IPS DF 6.9 (cell line): ENCODE measurements around the gene KRTAP2-3.
"Not testable (repeated sequence)": the region's sequence is repeated elsewhere in the genome, so short reads cannot be mapped to it uniquely, and the experiment has no call there.

Experiments
- DNase-seq: peaks from one replicate; pipeline ENCODE4 v3.0.0-alpha.2; 2013; ENCODE audit warnings: low read depth, low spot score
- H3K27ac ChIP-seq: one replicate; pipeline ENCODE4 v1.5.1; 2013; ENCODE audit warnings: low read length, control low read depth
- H3K27me3 ChIP-seq: 2 replicates; pipeline ENCODE4 v1.6.1; 2013; ENCODE audit warnings: mild to moderate bottlenecking, low read length; ENCODE audit not compliant: control insufficient read depth, insufficient read depth
- H3K36me3 ChIP-seq: 2 replicates; pipeline ENCODE4 v1.6.1; 2013; ENCODE audit warnings: low read length; ENCODE audit not compliant: control insufficient read depth, insufficient read depth
- H3K4me1 ChIP-seq: 2 replicates; pipeline ENCODE4 v1.6.1; 2013; ENCODE audit warnings: low read length; ENCODE audit not compliant: control insufficient read depth, insufficient read depth
- H3K4me3 ChIP-seq: 2 replicates; pipeline ENCODE4 v1.5.1; 2013; ENCODE audit warnings: mild to moderate bottlenecking, low read length
- H3K9me3 ChIP-seq: 2 replicates; pipeline ENCODE4 v1.6.1; 2013; ENCODE audit warnings: low read length, inconsistent platforms; ENCODE audit not compliant: control insufficient read depth, insufficient read depth
- WGBS: extraction: QIAGEN DNeasy Blood & Tissue Kit; methylation state at CpG from one replicate; pipeline ENCODE4 v1.1.7; 2013; ENCODE audit warnings: mixed read lengths, missing lambda C conversion rate; ENCODE audit not compliant: insufficient read length, insufficient coverage; 5-methylcytosine and 5-hydroxymethylcytosine counted together

KRTAP2-3 gene

DNA sequence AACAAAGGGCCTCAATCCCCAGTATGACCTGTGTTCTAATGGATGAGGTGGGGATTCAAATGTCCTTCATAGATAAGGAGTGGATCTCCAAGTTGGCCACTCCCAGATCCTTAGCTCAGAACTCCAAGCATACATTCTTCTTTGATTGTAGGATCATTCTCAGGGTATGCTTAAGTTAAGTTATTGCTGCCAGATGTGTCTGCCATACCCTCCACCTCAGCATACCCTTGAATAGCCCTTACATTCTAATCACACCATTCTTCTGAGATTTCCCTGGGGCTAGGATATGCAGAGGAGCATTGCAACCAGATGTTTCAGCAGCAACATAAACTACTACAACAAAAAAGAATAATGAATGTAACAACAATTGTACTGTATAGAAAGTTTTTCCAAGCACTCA, 7.4 kb upstream of the KRTAP2-3 start:
- no peaks in the 10 kb centered on the region for H3K27me3 ChIP-seq
- H3K36me3 ChIP-seq: no peaks in the 10 kb centered on the region
- no peak overlapping the region for H3K27ac ChIP-seq
- H3K9me3 ChIP-seq: no peaks in the 10 kb centered on the region
- H3K4me3 ChIP-seq: no peak overlapping the region
- H3K4me1 ChIP-seq: no peaks in the 10 kb centered on the region
- DNase-seq: no peak

GRCh38 chr17:41065829-41066624, 6.1 kb upstream of the KRTAP2-3 start, which contains the start of gene KRTAP2-4:
Gene KRTAP2-4, minus strand, starts transcription at chr17:41065879. Its CDS starts 34 bp downstream, at chr17:41065845.
- Histone ChIP-seq H3K36me3 (no peaks in the 10 kb centered on the region), H3K27me3 (no peaks in the 10 kb centered on the region), H3K4me3 (no peak within 1 kb of the TSS), H3K4me1 (no peaks in the 10 kb centered on the region), H3K9me3 (no peaks in the 10 kb centered on the region), H3K27ac (no peak within 1 kb of the TSS)
- no peak for DNase-seq
- 100% methylated on average over 1 of the region's 6 CpGs for WGBS

GRCh38 chr17:41065016-41065689, 5.2 kb upstream of the KRTAP2-3 start:
- H3K4me3 ChIP-seq, H3K36me3 ChIP-seq, H3K27ac ChIP-seq, DNase-seq, H3K27me3 ChIP-seq, H3K4me1 ChIP-seq, H3K9me3 ChIP-seq: not testable (repeated sequence)
- no CpG with 5 or more reads among the region's 16 CpGs for WGBS

DNA sequence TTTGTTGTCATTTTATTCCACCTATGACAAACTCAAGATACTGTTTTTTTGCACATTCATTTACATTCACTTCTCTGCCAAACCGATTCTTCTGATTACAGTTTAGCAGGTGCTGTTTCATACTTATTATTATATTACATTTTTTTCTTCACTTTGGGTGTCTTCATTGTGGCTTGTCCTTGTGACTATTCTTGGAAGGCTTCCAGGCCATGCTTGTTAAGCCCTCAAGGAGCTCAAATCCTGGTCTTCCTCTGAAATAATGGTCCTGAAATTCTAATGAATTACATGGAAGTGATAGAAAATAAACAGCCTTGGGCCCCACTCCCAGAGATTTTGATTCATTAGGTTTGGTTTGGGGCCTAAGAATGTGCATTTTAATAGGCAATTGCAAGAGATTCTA, 4.4 kb upstream of the KRTAP2-3 start:
- Histone ChIP-seq H3K9me3 (no peaks in the 10 kb centered on the region), H3K4me1 (no peaks in the 10 kb centered on the region), H3K27ac (no peak overlapping the region), H3K4me3 (no peak overlapping the region), H3K36me3 (no peaks in the 10 kb centered on the region), H3K27me3 (no peaks in the 10 kb centered on the region)
- DNase-seq: no peak
- no CpG with 5 or more reads among the region's 1 CpG for WGBS

DNA sequence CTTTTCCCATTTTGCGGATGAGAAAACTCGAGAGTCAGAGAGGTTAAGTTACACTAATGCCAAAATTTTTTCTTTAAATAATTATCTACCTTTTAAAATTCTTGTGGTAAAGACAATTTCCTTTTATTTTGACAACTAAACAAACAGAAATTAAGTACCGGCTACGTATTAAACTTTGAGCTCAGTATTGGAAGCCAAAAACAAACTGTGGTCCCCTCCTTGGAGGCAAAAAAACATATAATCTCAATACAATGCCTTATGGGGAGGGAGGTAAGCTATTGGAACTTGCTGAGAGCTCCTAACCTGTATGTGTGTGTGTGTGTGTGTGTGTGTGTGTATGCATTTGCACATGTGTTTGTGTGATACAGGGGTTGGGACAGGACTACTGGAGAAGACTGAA, 3.5 kb upstream of the KRTAP2-3 start:
- H3K27ac ChIP-seq: no peak overlapping the region
- WGBS: no CpG with 5 or more reads among the region's 4 CpGs
- H3K4me3 ChIP-seq: no peak overlapping the region

DNA sequence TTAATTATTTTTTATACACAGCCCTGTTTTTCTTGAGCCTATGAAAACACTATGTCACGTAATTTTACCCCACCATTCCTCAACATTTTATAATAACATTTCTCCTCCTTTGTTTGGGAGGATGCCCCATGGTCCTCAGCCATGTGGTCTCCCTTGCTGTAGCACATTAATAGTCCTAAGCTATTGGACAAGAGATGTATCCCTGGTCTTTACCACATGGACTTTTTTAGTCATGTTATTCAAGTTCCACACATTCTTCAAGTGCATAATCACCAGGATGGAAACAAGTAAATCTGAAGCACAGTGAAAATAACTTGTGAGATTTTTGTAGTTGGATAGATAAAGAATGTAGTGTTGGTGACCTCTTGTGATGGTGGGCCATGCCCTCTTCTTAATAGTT, 2.0 kb upstream of the KRTAP2-3 start:
- no peaks in the 10 kb centered on the region for H3K27me3 ChIP-seq
- DNase-seq: no peak
- 100% methylated on average over 1 of the region's 1 CpG for WGBS
- no peaks in the 10 kb centered on the region for H3K9me3 ChIP-seq
- H3K36me3 ChIP-seq: no peaks in the 10 kb centered on the region
- no peak overlapping the region for H3K4me3 ChIP-seq
- no peak overlapping the region for H3K27ac ChIP-seq
- no peaks in the 10 kb centered on the region for H3K4me1 ChIP-seq

More for the DNA sequence above, 3.5 kb upstream of the KRTAP2-3 start:
- Histone ChIP-seq H3K36me3 (no peaks in the 10 kb centered on the region), H3K27me3 (no peaks in the 10 kb centered on the region), H3K9me3 (no peaks in the 10 kb centered on the region), H3K4me1 (no peaks in the 10 kb centered on the region)
- DNase-seq: no peak

DNA sequence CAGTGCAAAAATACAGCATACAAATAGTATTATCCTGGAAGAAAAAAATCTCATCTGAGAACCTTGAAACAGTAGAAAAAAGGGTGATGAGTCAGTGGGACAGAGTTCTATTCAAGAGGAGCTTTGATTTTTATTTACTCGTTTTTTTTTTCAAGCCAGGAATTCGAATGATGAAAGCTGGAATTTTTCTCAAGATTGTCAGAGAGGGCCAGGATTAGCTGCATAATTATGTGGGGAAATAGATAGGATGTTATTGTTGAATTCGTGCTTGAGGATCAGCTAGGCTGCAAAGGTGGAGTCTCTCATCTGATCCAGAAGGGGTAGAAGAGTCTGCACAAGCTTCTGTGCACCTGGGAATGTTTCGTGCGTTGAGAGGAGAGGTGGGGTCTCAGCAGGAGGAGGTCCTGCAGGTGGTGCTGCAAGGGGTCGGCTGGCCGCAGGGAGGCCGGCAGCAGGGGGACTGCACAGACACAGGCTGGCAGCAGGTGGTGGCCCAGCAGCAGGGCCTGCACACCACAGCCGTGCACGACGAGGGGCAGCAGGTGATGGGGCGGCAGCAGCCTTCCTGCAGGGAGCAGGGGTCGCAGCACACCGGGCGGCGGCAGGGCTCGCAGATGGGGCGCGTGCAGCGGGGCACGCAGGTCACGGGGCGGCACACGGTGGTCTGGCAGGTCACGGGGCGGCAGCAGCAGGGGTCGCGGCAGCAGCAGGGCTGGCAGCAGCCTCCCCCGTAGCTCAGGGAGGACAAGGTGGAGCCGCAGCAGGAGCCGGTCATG, 450 bp downstream of the KRTAP2-3 start:
- not testable (repeated sequence) for H3K27ac ChIP-seq, DNase-seq, H3K4me1 ChIP-seq, H3K36me3 ChIP-seq, H3K27me3 ChIP-seq, H3K4me3 ChIP-seq, H3K9me3 ChIP-seq
- no CpG with 5 or more reads among the region's 31 CpGs for WGBS

- Histone ChIP-seq H3K4me1 (no peaks in the 10 kb centered on the region), H3K27me3 (no peaks in the 10 kb centered on the region), H3K36me3 (no peaks in the 10 kb centered on the region), H3K4me3 (no peak overlapping the region), H3K9me3 (no peaks in the 10 kb centered on the region), H3K27ac (no peak overlapping the region)
- WGBS: no CpG with 5 or more reads among the region's 5 CpGs
- no peak for DNase-seq
These were observed 1.2 kb downstream of the KRTAP2-3 start for GRCh38 chr17:41058741-41059140.

DNA sequence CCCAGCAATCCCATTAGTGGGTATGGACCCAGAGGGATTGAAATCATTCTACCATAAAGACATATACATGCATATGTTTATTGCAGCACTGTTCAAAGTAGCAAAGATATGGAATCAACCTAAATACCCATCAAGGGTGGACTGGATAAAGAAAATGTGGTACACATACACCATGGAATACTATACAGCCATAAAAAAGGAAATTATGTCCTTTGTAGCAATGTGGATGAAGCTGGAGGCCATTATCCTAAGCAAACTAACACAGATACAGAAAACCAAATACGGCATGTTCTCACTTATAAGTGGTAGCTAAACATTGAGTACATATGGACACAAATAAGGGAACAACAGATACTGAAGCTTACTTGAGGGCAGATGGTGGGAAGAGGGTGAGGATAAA, 2.4 kb downstream of the KRTAP2-3 start:
- H3K36me3 ChIP-seq: no peaks in the 10 kb centered on the region
- DNase-seq: no peak
- H3K4me1 ChIP-seq: no peaks in the 10 kb centered on the region
- H3K9me3 ChIP-seq: no peaks in the 10 kb centered on the region
- no peak overlapping the region for H3K4me3 ChIP-seq
- H3K27ac ChIP-seq: no peak overlapping the region
- no peaks in the 10 kb centered on the region for H3K27me3 ChIP-seq
- WGBS: no CpG with 5 or more reads among the region's 1 CpG

- not testable (repeated sequence) for H3K36me3 ChIP-seq, H3K4me1 ChIP-seq, H3K4me3 ChIP-seq, DNase-seq, H3K27ac ChIP-seq, H3K9me3 ChIP-seq, H3K27me3 ChIP-seq
- no CpG with 5 or more reads among the region's 6 CpGs for WGBS
These were observed 4.8 kb downstream of the KRTAP2-3 start, which contains the start of gene KRTAP2-2 for GRCh38 chr17:41055130-41055529. Gene KRTAP2-2, minus strand, starts transcription at chr17:41055230. Its CDS starts 19 bp downstream, at chr17:41055211.
